Activated effector memory CD4-positive, alpha-beta T cell treated with anti-CD3 and anti-CD28 coated beads, Interleukin-2, amount 50 U/mL, for 16 hours (primary cell): ENCODE results near the gene AMACR.
"Not testable (repeated sequence)": the region's sequence is repeated elsewhere in the genome, so short reads cannot be mapped to it uniquely, and the experiment has no call there.

Experiments
- DNase-seq: peaks from one replicate; pipeline ENCODE4 v3.0.0-alpha.2; 2020

Gene AMACR

DNA sequence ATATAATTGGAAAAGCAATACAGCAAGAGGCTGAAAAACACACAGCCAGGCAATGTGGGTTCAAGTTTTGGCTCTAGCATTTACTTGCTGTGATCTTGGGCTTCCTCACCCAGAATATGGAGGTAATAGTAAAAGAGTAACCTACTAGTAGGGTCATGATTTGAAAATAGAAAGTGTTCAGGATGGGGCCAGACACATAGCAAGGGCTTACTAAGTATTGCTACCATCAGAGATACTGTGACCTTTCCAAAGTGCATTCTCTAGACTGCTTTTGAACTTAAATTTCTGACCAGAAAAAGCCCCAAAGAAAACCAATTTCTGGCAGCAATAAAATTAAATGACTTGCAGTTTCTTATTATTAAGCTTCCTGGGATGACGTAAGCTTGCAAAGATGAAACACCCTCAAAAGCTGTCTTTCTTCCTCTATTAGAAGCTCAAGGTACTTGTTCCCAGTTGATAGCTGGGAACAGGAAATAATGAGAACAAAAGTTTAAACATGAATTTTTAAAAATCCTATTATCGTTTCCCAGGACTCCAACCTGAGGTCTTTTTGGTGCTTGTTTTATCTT lies 43.6 kb downstream of the AMACR start:
- DNase-seq = no peak

- DNase-seq = no peak
These were observed 49.7 kb downstream of the AMACR start for GRCh38 chr5:33958176-33958575.

DNA sequence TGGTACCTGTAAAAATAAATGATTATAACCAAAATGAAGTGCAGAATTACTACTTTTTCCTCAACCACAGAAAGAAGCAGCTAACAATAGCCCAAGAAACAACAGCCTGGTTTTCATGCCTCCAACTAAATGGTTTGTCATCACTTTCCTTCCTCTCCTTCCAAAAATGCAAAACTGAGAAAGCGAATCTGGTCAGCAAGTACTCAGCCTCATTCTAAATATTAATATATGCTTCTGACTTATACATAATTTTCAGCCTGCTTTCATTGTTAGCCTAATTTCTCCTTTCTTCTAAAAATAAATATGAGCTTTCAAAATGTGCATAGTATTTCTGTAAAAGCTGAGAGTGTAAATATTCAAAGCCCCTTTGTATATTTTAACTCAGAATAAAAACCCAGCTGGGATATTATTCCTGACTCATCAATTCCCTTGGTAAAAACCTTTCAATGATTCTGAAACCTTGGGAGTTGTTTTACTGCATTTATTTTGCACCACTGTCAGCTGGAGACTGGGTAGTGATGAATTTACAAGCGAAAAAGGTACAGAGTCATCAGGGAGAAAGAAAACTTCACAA lies 50.2 kb downstream of the AMACR start:
- DNase-seq = no peak

DNA sequence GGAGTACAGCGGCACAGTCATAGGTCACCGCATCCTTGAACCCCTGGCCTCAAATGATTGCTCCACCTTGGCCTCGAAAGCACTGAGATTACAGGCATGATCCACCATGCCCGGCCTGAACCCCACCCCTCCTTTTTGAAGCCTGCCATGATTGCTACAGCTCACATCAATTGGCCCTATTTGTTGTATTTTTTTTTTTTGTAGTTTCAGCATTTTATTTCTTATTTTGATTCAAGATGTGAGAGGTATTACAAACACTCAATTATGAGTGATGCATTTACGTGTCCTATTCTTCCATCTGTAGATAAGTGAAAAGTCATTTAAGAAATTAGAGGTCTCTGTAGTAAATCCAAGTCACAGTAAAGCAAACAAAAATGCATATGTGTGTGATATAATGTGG lies 55.7 kb downstream of the AMACR start:
- DNase-seq = not testable (repeated sequence)

- DNase-seq = no peak
These were observed 63.2 kb downstream of the AMACR start for GRCh38 chr5:33944543-33945132.

DNA sequence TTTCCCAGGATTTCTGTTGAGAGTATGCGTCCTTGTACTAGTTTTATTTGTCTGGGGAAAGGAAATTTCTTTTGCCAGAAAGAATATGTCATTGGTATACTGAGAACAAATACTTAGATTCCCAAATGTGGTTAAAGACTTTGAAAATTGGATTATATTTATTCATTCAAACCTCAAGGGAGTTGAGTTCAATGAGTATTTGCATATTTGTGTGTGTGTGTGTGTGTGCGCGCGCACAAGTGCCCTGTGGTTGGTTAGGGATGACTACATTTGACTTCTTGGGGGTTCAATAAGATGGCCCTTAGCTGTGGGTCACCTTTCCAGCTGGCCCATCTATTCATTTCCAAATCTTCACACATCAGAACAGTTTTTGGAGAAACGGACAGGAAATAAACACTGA lies 66.8 kb downstream of the AMACR start:
- DNase-seq = no peak

GRCh38 chr5:33939556-33940262 lies 68.1 kb downstream of the AMACR start:
- DNase-seq = no peak

GRCh38 chr5:33938881-33939280 lies 69.0 kb downstream of the AMACR start:
- no peak for DNase-seq

DNA sequence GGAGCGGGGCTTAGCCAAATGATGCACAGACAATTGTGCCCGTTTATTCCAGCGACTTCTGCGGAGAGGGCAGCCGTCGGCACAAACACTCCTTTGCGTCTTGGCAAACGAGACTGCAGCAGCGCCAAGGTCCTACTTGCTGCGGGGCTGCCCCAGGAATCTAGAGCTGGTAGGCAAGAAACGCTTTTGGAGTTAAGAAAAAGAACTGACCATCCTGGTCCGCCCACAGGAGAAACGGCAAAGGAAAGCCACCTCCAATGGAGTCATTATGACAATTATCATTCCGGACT lies 69.4 kb downstream of the AMACR start:
- DNase-seq = no peak

DNA sequence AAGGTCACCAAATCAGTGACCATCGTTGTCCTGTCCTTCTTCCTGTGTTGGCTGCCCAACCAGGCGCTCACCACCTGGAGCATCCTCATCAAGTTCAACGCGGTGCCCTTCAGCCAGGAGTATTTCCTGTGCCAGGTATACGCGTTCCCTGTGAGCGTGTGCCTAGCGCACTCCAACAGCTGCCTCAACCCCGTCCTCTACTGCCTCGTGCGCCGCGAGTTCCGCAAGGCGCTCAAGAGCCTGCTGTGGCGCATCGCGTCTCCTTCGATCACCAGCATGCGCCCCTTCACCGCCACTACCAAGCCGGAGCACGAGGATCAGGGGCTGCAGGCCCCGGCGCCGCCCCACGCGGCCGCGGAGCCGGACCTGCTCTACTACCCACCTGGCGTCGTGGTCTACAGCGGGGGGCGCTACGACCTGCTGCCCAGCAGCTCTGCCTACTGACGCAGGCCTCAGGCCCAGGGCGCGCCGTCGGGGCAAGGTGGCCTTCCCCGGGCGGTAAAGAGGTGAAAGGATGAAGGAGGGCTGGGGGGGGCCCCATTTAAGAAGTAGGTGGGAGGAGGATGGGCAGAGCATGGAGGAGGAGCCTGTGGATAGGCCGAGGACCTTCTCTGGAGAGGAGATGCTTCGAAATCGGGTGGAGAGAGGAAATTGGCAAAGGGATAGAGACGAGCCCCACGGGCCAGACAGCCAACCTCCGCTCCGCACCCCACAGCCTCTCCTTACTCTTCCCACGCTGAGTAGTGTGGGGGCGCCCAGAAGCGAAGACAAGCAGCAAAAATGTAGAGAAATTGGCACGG lies 69.9 kb downstream of the AMACR start:
- DNase-seq = no peak

DNA sequence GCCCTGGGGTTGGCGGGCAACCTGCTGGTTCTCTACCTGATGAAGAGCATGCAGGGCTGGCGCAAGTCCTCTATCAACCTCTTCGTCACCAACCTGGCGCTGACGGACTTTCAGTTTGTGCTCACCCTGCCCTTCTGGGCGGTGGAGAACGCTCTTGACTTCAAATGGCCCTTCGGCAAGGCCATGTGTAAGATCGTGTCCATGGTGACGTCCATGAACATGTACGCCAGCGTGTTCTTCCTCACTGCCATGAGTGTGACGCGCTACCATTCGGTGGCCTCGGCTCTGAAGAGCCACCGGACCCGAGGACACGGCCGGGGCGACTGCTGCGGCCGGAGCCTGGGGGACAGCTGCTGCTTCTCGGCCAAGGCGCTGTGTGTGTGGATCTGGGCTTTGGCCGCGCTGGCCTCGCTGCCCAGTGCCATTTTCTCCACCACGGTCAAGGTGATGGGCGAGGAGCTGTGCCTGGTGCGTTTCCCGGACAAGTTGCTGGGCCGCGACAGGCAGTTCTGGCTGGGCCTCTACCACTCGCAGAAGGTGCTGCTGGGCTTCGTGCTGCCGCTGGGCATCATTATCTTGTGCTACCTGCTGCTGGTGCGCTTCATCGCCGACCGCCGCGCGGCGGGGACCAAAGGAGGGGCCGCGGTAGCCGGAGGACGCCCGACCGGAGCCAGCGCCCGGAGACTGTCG lies 70.7 kb downstream of the AMACR start:
- no peak for DNase-seq

DNA sequence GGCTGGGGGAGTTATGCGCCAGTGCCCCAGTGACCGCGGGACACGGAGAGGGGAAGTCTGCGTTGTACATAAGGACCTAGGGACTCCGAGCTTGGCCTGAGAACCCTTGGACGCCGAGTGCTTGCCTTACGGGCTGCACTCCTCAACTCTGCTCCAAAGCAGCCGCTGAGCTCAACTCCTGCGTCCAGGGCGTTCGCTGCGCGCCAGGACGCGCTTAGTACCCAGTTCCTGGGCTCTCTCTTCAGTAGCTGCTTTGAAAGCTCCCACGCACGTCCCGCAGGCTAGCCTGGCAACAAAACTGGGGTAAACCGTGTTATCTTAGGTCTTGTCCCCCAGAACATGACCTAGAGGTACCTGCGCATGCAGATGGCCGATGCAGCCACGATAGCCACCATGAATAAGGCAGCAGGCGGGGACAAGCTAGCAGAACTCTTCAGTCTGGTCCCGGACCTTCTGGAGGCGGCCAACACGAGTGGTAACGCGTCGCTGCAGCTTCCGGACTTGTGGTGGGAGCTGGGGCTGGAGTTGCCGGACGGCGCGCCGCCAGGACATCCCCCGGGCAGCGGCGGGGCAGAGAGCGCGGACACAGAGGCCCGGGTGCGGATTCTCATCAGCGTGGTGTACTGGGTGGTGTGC lies 71.4 kb downstream of the AMACR start, which contains the start of gene RXFP3:
RXFP3 (plus strand) TSS at position 6 of the 636 bp plus-strand sequence; CDS start at position 361, 355 bp downstream.
- DNase-seq = no peak
